Measurements from ENCODE around the gene CBLN3. TPM values are rescaled to one million over a fixed set of nuclear protein-coding genes. Genes with fewer than 3 reads are reported as not detected.

Gene CBLN3
- total and polyA plus RNA-seq, 9 of the 15 experiments (the other 6 are each of a cell fraction or from before 2014, with no cell fraction given), result 0.05 to 0.59 (median 0.26) TPM; not detected in 1

DNA sequence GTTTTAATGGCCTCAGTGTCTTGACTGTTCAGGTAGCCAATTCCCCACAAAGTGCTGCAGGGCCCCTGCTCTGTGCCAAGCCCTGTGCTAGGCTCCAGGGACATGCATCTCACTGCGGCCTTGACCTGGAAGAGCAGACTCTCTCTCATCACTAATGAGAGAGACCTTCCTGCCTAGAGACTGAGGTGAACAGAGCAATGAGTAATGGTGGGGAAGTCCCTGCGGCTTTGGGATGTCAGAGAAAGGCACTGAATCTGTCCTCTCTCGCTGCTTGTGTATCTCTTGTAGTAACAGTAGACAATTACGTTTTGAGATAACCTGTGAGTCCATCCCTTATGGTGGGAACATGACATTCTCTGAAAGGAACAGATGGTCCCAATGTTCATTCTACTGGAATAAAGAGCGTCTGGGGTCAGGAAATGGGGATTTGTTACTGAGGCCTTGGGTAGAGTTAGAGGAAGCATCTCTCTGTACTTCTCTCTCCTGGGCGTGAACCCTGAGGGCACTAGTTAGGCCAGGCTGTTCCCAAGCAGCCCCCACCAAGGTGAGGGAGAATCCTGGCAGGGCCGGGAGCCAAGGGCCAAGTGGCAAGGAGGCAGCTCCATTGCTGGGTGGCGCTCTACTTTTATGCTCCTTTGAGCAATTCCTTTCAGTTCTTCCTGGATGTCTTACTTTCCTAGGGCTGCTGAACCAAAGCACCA lies 48.0 kb downstream of the CBLN3 start:
- ChIA-PET CTCF (ENCODE audit: low intra/inter-chr PET ratio) (no interaction called here), POLR2A (interaction anchor here (0.6 kb wide), 1 partner anchor 28 kb away, joined by 3 read pairs; no protein-coding TSS in a partner anchor)
- no peak overlapping the region for H3K4me3 ChIP-seq
- H3K9ac ChIP-seq (ENCODE audit: insufficient read depth in 1 of 2, low read depth in 2 of 2, low read length in 2 of 2), result no peak overlapping the region
- FAIRE-seq (no peak), DNase-seq (ENCODE audit: extremely low read depth in 1 of 4, low spot score in 3 of 4) (no peak), ATAC-seq (no peak)
- no peak overlapping the region for H2AFZ ChIP-seq (ENCODE audit: low read depth, low read length)
- intact Hi-C loops (cut with micrococcal nuclease) (no loop called here), in situ Hi-C loops (cut with MboI) (no loop called here)
- TF ChIP-seq, protein P1, sequence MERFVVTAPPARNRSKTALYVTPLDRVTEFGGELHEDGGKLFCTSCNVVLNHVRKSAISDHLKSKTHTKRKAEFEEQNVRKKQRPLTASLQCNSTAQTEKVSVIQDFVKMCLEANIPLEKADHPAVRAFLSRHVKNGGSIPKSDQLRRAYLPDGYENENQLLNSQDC (CRISPR knock-in tag; IDR thresholded peaks at IDR 0.05), result no peak
- TF ChIP-seq NELFE (IDR thresholded peaks at IDR 0.05; ENCODE audit: insufficient read depth, insufficient read length), result no peak
- H3K9me3 ChIP-seq (replicated peaks; ENCODE audit: control insufficient read depth, insufficient read depth, low read depth, low read length), result no peaks in the 10 kb centered on the region
- no peak overlapping the region for H3K4me2 ChIP-seq (ENCODE audit: insufficient read depth, low read length)
- WGBS (ENCODE audit: insufficient coverage, low coverage, missing lambda C conversion rate), result 52% methylated on average over 6 of the region's 8 CpGs
- no peaks in the 10 kb centered on the region for H3K27me3 ChIP-seq (ENCODE audit: control insufficient read depth in 2 of 2, insufficient read depth in 2 of 2, low read length in 2 of 2)
- H4K20me1 ChIP-seq (replicated peaks; ENCODE audit: control insufficient read depth, insufficient read depth, low read length), result no peaks in the 10 kb centered on the region
- H3K36me3 ChIP-seq (ENCODE audit: control insufficient read depth, insufficient read depth, low read length), result no peaks in the 10 kb centered on the region
- no peaks in the 10 kb centered on the region for H3K9me1 ChIP-seq (ENCODE audit: control insufficient read depth, insufficient read depth, low read length)
- no peak overlapping the region for H3K27ac ChIP-seq (ENCODE audit: extremely low read depth, low read depth, low read length)
- H3K79me2 ChIP-seq (ENCODE audit: control insufficient read depth, insufficient read depth, low read length), result no peaks in the 10 kb centered on the region
- no TSS peak for BruUV-seq (replicated peaks)
- H3K4me1 ChIP-seq (replicated peaks in 1 of 2; ENCODE audit: control insufficient read depth in 2 of 2, insufficient read depth in 2 of 2, low read length in 2 of 2), result peaks cover 16 to 24% of the 10 kb centered on the region in 2 experiments

DNA sequence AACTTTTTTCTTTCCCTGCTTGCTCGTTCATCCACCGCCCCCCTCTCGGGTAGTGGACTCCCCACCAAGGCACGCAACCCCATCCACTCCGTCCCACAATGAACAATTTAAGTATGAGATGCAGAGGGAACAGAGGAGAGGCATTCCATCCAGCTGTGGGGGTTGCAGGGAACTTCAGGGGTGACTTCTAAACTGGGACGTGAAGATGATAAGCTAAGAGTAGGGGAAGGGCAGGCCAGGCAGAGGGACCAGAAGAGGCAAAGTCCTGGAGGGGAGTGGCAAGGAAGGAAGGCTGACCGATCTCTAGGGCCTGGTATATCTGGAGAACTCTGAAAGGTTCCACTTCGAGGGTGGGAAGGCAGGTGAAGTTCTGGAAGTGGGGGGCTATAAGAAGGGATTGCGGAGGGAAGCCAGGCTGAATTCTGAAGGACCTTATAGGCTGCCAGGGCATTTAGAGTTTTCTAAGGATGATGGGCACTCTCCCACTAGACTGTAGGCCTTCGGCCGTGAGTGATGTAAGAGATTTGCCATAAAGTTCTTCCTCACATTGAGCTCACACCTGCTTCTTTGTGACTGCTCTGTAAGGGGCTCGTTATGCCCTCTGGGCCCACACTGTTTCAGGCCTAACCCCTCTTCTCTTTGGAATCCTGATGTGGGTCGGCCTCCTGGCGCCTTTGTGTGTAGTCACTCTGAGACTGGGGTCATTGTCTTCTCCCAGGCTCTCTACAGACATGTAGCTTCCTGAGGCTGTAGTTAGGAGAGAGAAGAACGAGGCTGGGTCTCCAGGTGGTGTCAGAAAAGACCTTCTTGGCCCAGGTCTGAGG lies 49.3 kb downstream of the CBLN3 start:
- Histone ChIP-seq H3K9me3 (replicated peaks; ENCODE audit: control insufficient read depth, insufficient read depth, low read depth, low read length) (no peaks in the 10 kb centered on the region), H3K27ac (ENCODE audit: extremely low read depth, low read depth, low read length) (no peak overlapping the region), H3K27me3 (ENCODE audit: control insufficient read depth in 2 of 2, insufficient read depth in 2 of 2, low read length in 2 of 2) (no peaks in the 10 kb centered on the region), H3K36me3 (ENCODE audit: control insufficient read depth, insufficient read depth, low read length) (no peaks in the 10 kb centered on the region), H3K4me1 (replicated peaks in 1 of 2; ENCODE audit: control insufficient read depth in 2 of 2, insufficient read depth in 2 of 2, low read length in 2 of 2) (peaks cover 18 to 24% of the 10 kb centered on the region in 2 experiments), H3K9ac (ENCODE audit: insufficient read depth in 1 of 2, low read depth in 2 of 2, low read length in 2 of 2) (no peak overlapping the region), H2AFZ (ENCODE audit: low read depth, low read length) (no peak overlapping the region), H4K20me1 (replicated peaks; ENCODE audit: control insufficient read depth, insufficient read depth, low read length) (no peaks in the 10 kb centered on the region), H3K79me2 (ENCODE audit: control insufficient read depth, insufficient read depth, low read length) (no peaks in the 10 kb centered on the region), H3K9me1 (ENCODE audit: control insufficient read depth, insufficient read depth, low read length) (no peaks in the 10 kb centered on the region), H3K4me2 (ENCODE audit: insufficient read depth, low read length) (no peak overlapping the region), H3K4me3 (no peak overlapping the region)
- in situ Hi-C loops (cut with MboI) (no loop called here), intact Hi-C loops (cut with micrococcal nuclease) (no loop called here)
- DNase-seq (ENCODE audit: extremely low read depth in 1 of 4, low spot score in 3 of 4) (no peak), FAIRE-seq (no peak), ATAC-seq (no peak)
- WGBS (ENCODE audit: insufficient coverage, low coverage, missing lambda C conversion rate), result 52% methylated on average over 13 of the region's 15 CpGs
- ChIA-PET CTCF (ENCODE audit: low intra/inter-chr PET ratio) (no interaction called here), POLR2A (interaction anchor here (0.6 to 1.6 kb wide), 2 partner anchors 10 to 15 kb away, joined by 3 to 6 read pairs; no protein-coding TSS in a partner anchor)
- no TSS peak for BruUV-seq (replicated peaks)
- TF ChIP-seq NR2F6 (CRISPR knock-in tag; IDR thresholded peaks at IDR 0.05) (no peak), ZNF41 (CRISPR knock-in tag; conservative IDR thresholded peaks at IDR 0.05) (no peak), PTRF (tag; IDR thresholded peaks at IDR 0.05) (no peak), SREBF2 (CRISPR knock-in tag; IDR thresholded peaks at IDR 0.05) (no peak), ZNF830 (CRISPR knock-in tag; IDR thresholded peaks at IDR 0.05) (no peak), ZNF165 (CRISPR knock-in tag; IDR thresholded peaks at IDR 0.05; ENCODE audit: borderline replicate concordance) (no peak), XRCC3 (IDR thresholded peaks at IDR 0.05) (no peak), CBFA2T2 (conservative IDR thresholded peaks at IDR 0.05) (no peak), FOXM1 (IDR thresholded peaks at IDR 0.05; ENCODE audit: low read depth) (no peak), FOXM1 (CRISPR knock-in tag; IDR thresholded peaks at IDR 0.05; ENCODE audit: low read depth) (no peak), HCFC1 (IDR thresholded peaks at IDR 0.05; ENCODE audit: low read depth, low read length) (no peak), EWSR1 (IDR thresholded peaks at IDR 0.05; ENCODE audit: borderline replicate concordance, low read depth, partially characterized antibody) (no peak)
- TF ChIP-seq, protein P2, sequence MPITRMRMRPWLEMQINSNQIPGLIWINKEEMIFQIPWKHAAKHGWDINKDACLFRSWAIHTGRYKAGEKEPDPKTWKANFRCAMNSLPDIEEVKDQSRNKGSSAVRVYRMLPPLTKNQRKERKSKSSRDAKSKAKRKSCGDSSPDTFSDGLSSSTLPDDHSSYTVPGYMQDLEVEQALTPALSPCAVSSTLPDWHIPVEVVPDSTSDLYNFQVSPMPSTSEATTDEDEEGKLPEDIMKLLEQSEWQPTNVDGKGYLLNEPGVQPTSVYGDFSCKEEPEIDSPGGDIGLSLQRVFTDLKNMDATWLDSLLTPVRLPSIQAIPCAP (CRISPR knock-in tag; IDR thresholded peaks at IDR 0.05; ENCODE audit: borderline replicate concordance), result no peak
